Gastrocnemius medialis (tissue), 4 donors: ENCODE data around the gene TSPAN10. TPM values are rescaled to one million over a fixed set of nuclear protein-coding genes. Genes with fewer than 3 reads are reported as not detected.
A peak's percentile ranks its signal among the peaks of the same experiment; 100 is the strongest.

Experiments
- ATAC-seq, 2 donors: fragments of 150-250 bp; one replicate each; pipeline ENCODE4 v1.9.1; 2016
- DNase-seq, 2 donors: peaks; one replicate each; pipeline ENCODE4 v3.0.0-alpha.2; 2019
- H3K27ac ChIP-seq, 4 donors: fragments of 200-600 bp; sonication (generic); 1 replicate in 1 of 4; 2 replicates in 3 of 4; pipeline ENCODE4 v1.5.1; 2016 to 2018; ENCODE audit warnings: mild to moderate bottlenecking in 2 of 4, moderate library complexity in 1 of 4
- H3K27me3 ChIP-seq, 3 donors: fragments of 200-600 bp; sonication (generic) in 2 of 3; 1 replicate in 1 of 3; 2 replicates in 2 of 3; pipeline versions ENCODE4 v1.5.1 to v1.6.0; 2016 to 2019; ENCODE audit warnings: mild to moderate bottlenecking in 1 of 3, moderate library complexity in 1 of 3
- H3K36me3 ChIP-seq, 2 donors: fragments of 200-600 bp; sonication (generic) in 1 of 2; one replicate each; pipeline ENCODE4 v1.5.1; 2017 to 2018
- H3K4me1 ChIP-seq, 2 donors: fragments of 200-600 bp; sonication (generic) in 1 of 2; one replicate each; pipeline ENCODE4 v1.5.1; 2016 to 2017; ENCODE audit warnings: mild to moderate bottlenecking in 2 of 2
- H3K4me3 ChIP-seq, 4 donors: fragments of 200-600 bp; sonication (generic) in 3 of 4; 1 replicate in 1 of 4; 2 replicates in 3 of 4; pipeline ENCODE4 v1.5.1; 2016 to 2019; ENCODE audit warnings: mild to moderate bottlenecking in 2 of 4
- H3K9me3 ChIP-seq, 3 donors: fragments of 200-600 bp; sonication (generic) in 2 of 3; 1 replicate in 1 of 3; 2 replicates in 2 of 3; pipeline ENCODE4 v1.5.1; 2016 to 2019
- POLR2A ChIP-seq, 2 donors: fragments of 450-650 bp; IDR thresholded peaks; one replicate each; pipeline ENCODE4 v1.6.1; 2017; ENCODE audit warnings: antibody characterized with exemption in 2 of 2, mild to moderate bottlenecking in 2 of 2, moderate library complexity in 2 of 2
- in situ Hi-C, 4 donors: fragments of 200-750 bp; cut with MboI; loops; one replicate each; pipeline versions ENCODE4 v1.15.0 to v1.8.0; 2017; ENCODE audit warnings: low sequenced_read_pairs in 4 of 4
- intact Hi-C: fragments of 100-400 bp; cut with DNase I; formaldehyde crosslinking; loops from one replicate; pipeline ENCODE4 v1.15.1; 2023; ENCODE audit warnings: low total_unique reads
- total RNA-seq, 4 donors: library from RNA; depleted of rRNA; stranded (reverse); fragments of >200 nt; gene quantifications; one replicate each; pipeline versions ENCODE4 v1.1.0 to v1.2.3, GENCODE V29; 2016
- TF ChIP-seq, protein P1 (sequence below), 5 experiments: fragments of 450-650 bp in 3 of 5; fragments of 200-600 bp in 2 of 5; sonication (generic) in 2 of 5; IDR thresholded peaks in 4 of 5; conservative IDR thresholded peaks in 1 of 5; 1 replicate in 4 of 5; 2 replicates in 1 of 5; pipeline ENCODE4 v1.5.1; 2016 to 2019; ENCODE audit warnings: antibody characterized with exemption in 5 of 5, mild to moderate bottlenecking in 3 of 5, moderate library complexity in 3 of 5

TSPAN10 gene
- total RNA-seq, 4 donors from 2014 or later = 0.22 to 0.26 TPM; not detected in 2

- no peaks in the 10 kb centered on the region for H3K27me3 ChIP-seq
- no peaks in the 10 kb centered on the region for H3K9me3 ChIP-seq
- H3K27ac ChIP-seq = no peak overlapping the region
- DNase-seq (no peak), ATAC-seq (no peak)
- peaks cover 23 to 27% of the 10 kb centered on the region in 2 donors for H3K4me1 ChIP-seq
- no peak overlapping the region for H3K4me3 ChIP-seq
- intact Hi-C loops (no loop called here), in situ Hi-C loops (no loop called here)
- H3K36me3 ChIP-seq = peaks cover 0 to 11% of the 10 kb centered on the region in 2 donors
- no peak for TF ChIP-seq POLR2A (IDR thresholded peaks at IDR 0.05)
- TF ChIP-seq, protein P1, sequence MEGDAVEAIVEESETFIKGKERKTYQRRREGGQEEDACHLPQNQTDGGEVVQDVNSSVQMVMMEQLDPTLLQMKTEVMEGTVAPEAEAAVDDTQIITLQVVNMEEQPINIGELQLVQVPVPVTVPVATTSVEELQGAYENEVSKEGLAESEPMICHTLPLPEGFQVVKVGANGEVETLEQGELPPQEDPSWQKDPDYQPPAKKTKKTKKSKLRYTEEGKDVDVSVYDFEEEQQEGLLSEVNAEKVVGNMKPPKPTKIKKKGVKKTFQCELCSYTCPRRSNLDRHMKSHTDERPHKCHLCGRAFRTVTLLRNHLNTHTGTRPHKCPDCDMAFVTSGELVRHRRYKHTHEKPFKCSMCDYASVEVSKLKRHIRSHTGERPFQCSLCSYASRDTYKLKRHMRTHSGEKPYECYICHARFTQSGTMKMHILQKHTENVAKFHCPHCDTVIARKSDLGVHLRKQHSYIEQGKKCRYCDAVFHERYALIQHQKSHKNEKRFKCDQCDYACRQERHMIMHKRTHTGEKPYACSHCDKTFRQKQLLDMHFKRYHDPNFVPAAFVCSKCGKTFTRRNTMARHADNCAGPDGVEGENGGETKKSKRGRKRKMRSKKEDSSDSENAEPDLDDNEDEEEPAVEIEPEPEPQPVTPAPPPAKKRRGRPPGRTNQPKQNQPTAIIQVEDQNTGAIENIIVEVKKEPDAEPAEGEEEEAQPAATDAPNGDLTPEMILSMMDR (IDR thresholded peaks at IDR 0.05 in 4 of 5, conservative IDR thresholded peaks at IDR 0.05 in 1 of 5) = no peak
These were observed 44.7 kb downstream of the TSPAN10 start for GRCh38 chr17:81681672-81682071.

DNA sequence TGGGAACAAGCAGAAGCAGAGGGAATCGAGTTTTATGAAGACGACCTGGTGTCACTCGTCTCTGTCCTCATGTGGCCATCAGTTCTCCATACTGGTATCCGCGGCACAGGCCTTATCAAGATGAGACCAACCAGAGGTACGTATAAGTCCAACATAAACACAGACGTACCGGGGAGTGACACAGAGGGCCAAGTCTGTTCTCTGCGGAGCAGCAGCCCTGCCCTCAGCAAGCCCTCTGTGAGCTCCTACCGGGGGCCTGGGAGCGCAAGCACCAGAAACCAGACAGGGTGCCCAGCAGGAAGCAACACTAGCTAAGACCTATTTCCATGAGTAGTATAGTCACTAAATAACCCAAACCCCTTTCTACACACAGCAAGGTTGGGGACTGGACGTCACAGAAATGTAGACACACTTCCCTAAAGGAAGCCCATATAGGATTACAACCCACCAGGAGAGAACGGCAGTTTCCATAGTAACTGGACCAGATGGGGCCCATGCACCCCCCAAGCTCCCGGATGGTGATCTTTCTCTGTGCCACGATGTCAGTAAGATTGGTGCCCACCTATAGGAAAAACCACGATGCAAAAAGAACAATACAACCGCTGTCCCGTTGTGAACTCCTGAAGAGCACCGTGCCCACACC lies 45.7 kb downstream of the TSPAN10 start:
- no peak for ATAC-seq
- Histone ChIP-seq H3K36me3 (peaks cover 0 to 21% of the 10 kb centered on the region in 2 donors), H3K4me3 (peak overlapping the region; percentile 90 to 99 (median 97)), H3K27me3 (no peaks in the 10 kb centered on the region), H3K4me1 (peaks cover 23 to 27% of the 10 kb centered on the region in 2 donors), H3K9me3 (no peaks in the 10 kb centered on the region), H3K27ac (peak overlapping the region; percentile 82 to 97 (median 88))
- TF ChIP-seq, protein P1 (IDR thresholded peaks at IDR 0.05 in 4 of 5, conservative IDR thresholded peaks at IDR 0.05 in 1 of 5) = no peak
- no peak for TF ChIP-seq POLR2A (IDR thresholded peaks at IDR 0.05)
- intact Hi-C loops = loop anchor here (1.0 kb wide), 2 partner anchors 16 to 45 kb away; partner anchors contain the start of genes CCDC137, NPLOC4, OXLD1 and TSPAN10
- in situ Hi-C loops = no loop called here
- no peak for DNase-seq

DNA sequence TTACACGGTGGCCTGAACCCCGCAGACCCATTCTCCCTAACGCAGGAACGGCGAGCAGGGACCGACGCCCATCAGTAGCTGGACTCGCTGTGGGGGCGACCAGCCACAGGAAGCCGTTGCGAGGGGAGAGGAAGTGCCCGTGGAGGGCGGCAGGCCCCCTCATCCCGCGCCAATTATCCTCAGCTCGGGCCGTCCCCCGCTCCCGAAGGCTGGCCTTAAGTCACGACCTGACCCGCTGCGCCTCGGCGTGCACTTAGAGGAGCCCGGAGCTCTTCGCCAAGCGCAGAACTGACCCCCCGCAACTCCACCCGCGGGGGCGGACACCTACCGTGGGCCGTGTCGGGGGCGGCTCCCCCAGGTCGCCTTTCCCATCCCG lies 46.2 kb downstream of the TSPAN10 start:
- Histone ChIP-seq H3K27ac (peak overlapping the region; percentile 82 to 97 (median 88)), H3K4me1 (peaks cover 23 to 27% of the 10 kb centered on the region in 2 donors), H3K27me3 (no peaks in the 10 kb centered on the region), H3K4me3 (peak overlapping the region; percentile 90 to 99 (median 97)), H3K9me3 (no peaks in the 10 kb centered on the region), H3K36me3 (peaks cover 0 to 26% of the 10 kb centered on the region in 2 donors)
- intact Hi-C loops = loop anchor here (1.0 kb wide), 2 partner anchors 17 to 46 kb away; partner anchors contain the start of genes CCDC137, NPLOC4, OXLD1 and TSPAN10
- in situ Hi-C loops = no loop called here
- no peak for ATAC-seq
- TF ChIP-seq, protein P1 (IDR thresholded peaks at IDR 0.05 in 4 of 5, conservative IDR thresholded peaks at IDR 0.05 in 1 of 5) = no peak
- no peak for TF ChIP-seq POLR2A (IDR thresholded peaks at IDR 0.05)
- no peak for DNase-seq

DNA sequence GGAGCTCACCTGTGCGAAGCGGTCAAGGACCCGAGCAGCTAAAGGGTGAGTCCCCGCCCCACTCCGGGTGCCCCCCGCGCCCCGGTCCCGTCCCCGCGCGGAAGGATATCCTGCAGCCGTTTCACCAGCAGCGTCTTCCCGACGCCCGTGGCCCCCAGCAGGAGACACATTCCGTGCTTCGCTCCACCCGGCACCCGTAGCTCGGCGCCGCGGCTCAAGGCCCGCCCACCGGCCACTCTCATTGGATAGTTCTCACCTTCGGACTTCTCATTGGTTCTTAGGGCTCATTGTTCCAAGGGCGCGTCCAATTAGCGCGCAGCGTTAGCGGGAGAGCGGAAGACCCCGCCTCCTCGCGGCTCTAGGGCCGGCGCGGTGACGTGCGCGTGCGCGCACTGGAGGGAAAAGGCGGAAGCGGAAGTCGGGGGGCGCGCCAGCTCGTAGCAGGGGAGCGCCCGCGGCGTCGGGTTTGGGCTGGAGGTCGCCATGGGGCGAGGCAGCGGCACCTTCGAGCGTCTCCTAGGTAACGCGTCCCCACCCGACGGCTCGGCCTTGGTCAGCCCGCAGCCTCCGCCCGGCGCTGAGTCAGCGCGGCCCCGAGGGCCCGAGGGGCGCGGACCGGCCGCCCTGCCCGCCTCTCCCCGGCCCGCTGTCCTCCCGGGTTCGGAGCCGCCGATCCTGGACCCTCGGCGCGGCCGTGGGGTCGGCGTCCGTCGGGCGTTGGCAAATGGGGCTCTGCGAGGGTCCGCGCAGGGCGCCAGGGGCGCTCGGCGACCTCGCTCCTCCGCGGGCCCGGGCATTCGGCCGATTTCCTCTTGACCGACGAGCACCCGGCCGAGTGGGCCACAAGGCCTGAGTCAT lies 46.8 kb downstream of the TSPAN10 start, which contains the start of the genes ARL16 and HGS:
TSS of gene ARL16 (minus strand) at position 214 of the 858 bp plus-strand sequence. CDS start at position 170, 44 bp downstream.
TSS of gene HGS (plus strand) at position 428 of the 858 bp plus-strand sequence. CDS start at position 484, 56 bp downstream.
- Histone ChIP-seq H3K27ac (peak within 1 kb of the TSS; percentile 82 to 97 (median 88)), H3K27me3 (no peaks in the 10 kb centered on the region), H3K9me3 (no peaks in the 10 kb centered on the region), H3K4me3 (peak within 1 kb of the TSS; percentile 90 to 99 (median 97)), H3K36me3 (peaks cover 0 to 32% of the 10 kb centered on the region in 2 donors), H3K4me1 (peaks cover 23 to 27% of the 10 kb centered on the region in 2 donors)
- TF ChIP-seq, protein P1 (IDR thresholded peaks at IDR 0.05 in 4 of 5, conservative IDR thresholded peaks at IDR 0.05 in 1 of 5) = no peak
- peak; percentile 69 to 90 for TF ChIP-seq POLR2A (IDR thresholded peaks at IDR 0.05)
- in situ Hi-C loops (no loop called here), intact Hi-C loops (loop anchor here (1.0 kb wide), 2 partner anchors 18 to 47 kb away; partner anchors contain the start of genes CCDC137, NPLOC4, OXLD1 and TSPAN10)
- ATAC-seq (peak; percentile 99 to 100), DNase-seq (peak; percentile 96 to 99)
